ENCODE measurements around the gene ZBTB25.

The ZBTB25 gene

GRCh38 chr14:64507376-64508156 lies 3.9 kb upstream of the ZBTB25 start:
- Histone ChIP-seq H3K27me3 (ENCODE audit: insufficient read depth, low read length, poor library complexity) (no peaks in the 10 kb centered on the region), H3K4me2 (ENCODE audit: insufficient read depth, low read length) (peak overlapping the region; percentile 81), H3K27ac (ENCODE audit: low read length) (no peak overlapping the region; the same call in 1 of the 2 replicates), H2AFZ (ENCODE audit: low read depth, low read length) (no peak overlapping the region), H3K4me3 (ENCODE audit: low read depth in 1 of 2, low read length in 2 of 2) (peak overlapping the region in 1 of 2 experiments; percentile 39; a peak in 1 of 4 replicates), H3K79me2 (ENCODE audit: insufficient read depth, low read length) (peaks cover 95% of the 10 kb centered on the region), H4K20me1 (ENCODE audit: insufficient read depth, low read length) (peaks cover 57% of the 10 kb centered on the region), H3K9ac (ENCODE audit: low read depth, low read length) (0 out of 2 replicates have a peak overlapping the region, but pooled peaks have one; percentile 6), H3K4me1 (ENCODE audit: insufficient read depth, low read length) (peaks cover 61% of the 10 kb centered on the region), H3K9me3 (ENCODE audit: insufficient read depth, low read length, severe bottlenecking) (no peaks in the 10 kb centered on the region), H3K36me3 (ENCODE audit: insufficient read depth, low read length) (peaks cover 13% of the 10 kb centered on the region)
- TF ChIP-seq, protein P1, sequence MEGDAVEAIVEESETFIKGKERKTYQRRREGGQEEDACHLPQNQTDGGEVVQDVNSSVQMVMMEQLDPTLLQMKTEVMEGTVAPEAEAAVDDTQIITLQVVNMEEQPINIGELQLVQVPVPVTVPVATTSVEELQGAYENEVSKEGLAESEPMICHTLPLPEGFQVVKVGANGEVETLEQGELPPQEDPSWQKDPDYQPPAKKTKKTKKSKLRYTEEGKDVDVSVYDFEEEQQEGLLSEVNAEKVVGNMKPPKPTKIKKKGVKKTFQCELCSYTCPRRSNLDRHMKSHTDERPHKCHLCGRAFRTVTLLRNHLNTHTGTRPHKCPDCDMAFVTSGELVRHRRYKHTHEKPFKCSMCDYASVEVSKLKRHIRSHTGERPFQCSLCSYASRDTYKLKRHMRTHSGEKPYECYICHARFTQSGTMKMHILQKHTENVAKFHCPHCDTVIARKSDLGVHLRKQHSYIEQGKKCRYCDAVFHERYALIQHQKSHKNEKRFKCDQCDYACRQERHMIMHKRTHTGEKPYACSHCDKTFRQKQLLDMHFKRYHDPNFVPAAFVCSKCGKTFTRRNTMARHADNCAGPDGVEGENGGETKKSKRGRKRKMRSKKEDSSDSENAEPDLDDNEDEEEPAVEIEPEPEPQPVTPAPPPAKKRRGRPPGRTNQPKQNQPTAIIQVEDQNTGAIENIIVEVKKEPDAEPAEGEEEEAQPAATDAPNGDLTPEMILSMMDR (IDR thresholded peaks at IDR 0.05; ENCODE audit: borderline replicate concordance, extremely low read depth, low read length, poor library complexity, severe bottlenecking): no peak
- TF ChIP-seq EZH2 (IDR thresholded peaks at IDR 0.05; ENCODE audit: borderline replicate concordance, low read depth, low read length, severe bottlenecking): no peak
- ATAC-seq (ENCODE audit: insufficient read depth, low read depth) (no peak), DNase-seq (no peak)

- Histone ChIP-seq H3K27ac (ENCODE audit: low read length) (peak overlapping the region; percentile 34; the same call in 1 of the 2 replicates), H3K36me3 (ENCODE audit: insufficient read depth, low read length) (peaks cover 9% of the 10 kb centered on the region), H3K9ac (ENCODE audit: low read depth, low read length) (peak overlapping the region; percentile 98), H4K20me1 (ENCODE audit: insufficient read depth, low read length) (peaks cover 52% of the 10 kb centered on the region), H3K79me2 (ENCODE audit: insufficient read depth, low read length) (peaks cover 95% of the 10 kb centered on the region), H3K27me3 (ENCODE audit: insufficient read depth, low read length, poor library complexity) (no peaks in the 10 kb centered on the region), H3K4me3 (ENCODE audit: low read depth in 1 of 2, low read length in 2 of 2) (peak overlapping the region in 1 of 2 experiments; percentile 50; a peak in 2 of 4 replicates), H2AFZ (ENCODE audit: low read depth, low read length) (no peak overlapping the region), H3K4me2 (ENCODE audit: insufficient read depth, low read length) (peak overlapping the region; percentile 81), H3K4me1 (ENCODE audit: insufficient read depth, low read length) (peaks cover 68% of the 10 kb centered on the region), H3K9me3 (ENCODE audit: insufficient read depth, low read length, severe bottlenecking) (no peaks in the 10 kb centered on the region)
- no peak for TF ChIP-seq EZH2 (IDR thresholded peaks at IDR 0.05; ENCODE audit: borderline replicate concordance, low read depth, low read length, severe bottlenecking)
- TF ChIP-seq, protein P1 (IDR thresholded peaks at IDR 0.05; ENCODE audit: borderline replicate concordance, extremely low read depth, low read length, poor library complexity, severe bottlenecking): no peak
- DNase-seq: no peak
- ATAC-seq (ENCODE audit: insufficient read depth, low read depth): no peak
Measured at GRCh38 chr14:64506721-64507120, 3.1 kb upstream of the ZBTB25 start.

- Histone ChIP-seq H2AFZ (ENCODE audit: low read depth, low read length) (peak overlapping the region; percentile 76), H3K9ac (ENCODE audit: low read depth, low read length) (peak overlapping the region; percentile 98), H3K79me2 (ENCODE audit: insufficient read depth, low read length) (peaks cover 94% of the 10 kb centered on the region), H3K4me1 (ENCODE audit: insufficient read depth, low read length) (peaks cover 68% of the 10 kb centered on the region), H3K27ac (ENCODE audit: low read length) (peak overlapping the region; percentile 97), H3K36me3 (ENCODE audit: insufficient read depth, low read length) (peaks cover 4% of the 10 kb centered on the region), H3K27me3 (ENCODE audit: insufficient read depth, low read length, poor library complexity) (no peaks in the 10 kb centered on the region), H4K20me1 (ENCODE audit: insufficient read depth, low read length) (peaks cover 41% of the 10 kb centered on the region), H3K9me3 (ENCODE audit: insufficient read depth, low read length, severe bottlenecking) (no peaks in the 10 kb centered on the region), H3K4me3 (ENCODE audit: low read depth in 1 of 2, low read length in 2 of 2) (peak overlapping the region; percentile 58 to 65), H3K4me2 (ENCODE audit: insufficient read depth, low read length) (peak overlapping the region; percentile 81)
- DNase-seq (peak; percentile 91), ATAC-seq (ENCODE audit: insufficient read depth, low read depth) (peak; percentile 52)
- no peak for TF ChIP-seq EZH2 (IDR thresholded peaks at IDR 0.05; ENCODE audit: borderline replicate concordance, low read depth, low read length, severe bottlenecking)
- TF ChIP-seq, protein P1 (IDR thresholded peaks at IDR 0.05; ENCODE audit: borderline replicate concordance, extremely low read depth, low read length, poor library complexity, severe bottlenecking): no peak
Measured at GRCh38 chr14:64504897-64505794, 1.5 kb upstream of the ZBTB25 start.
